Activated CD4-positive, alpha-beta T cell treated with anti-CD3 and anti-CD28 coated beads for 48 hours (primary cell): ENCODE data around the gene PLA2G6.

Experiments
- DNase-seq: peaks from one replicate; pipeline ENCODE4 v3.0.0-alpha.2; 2020

PLA2G6 gene

DNA sequence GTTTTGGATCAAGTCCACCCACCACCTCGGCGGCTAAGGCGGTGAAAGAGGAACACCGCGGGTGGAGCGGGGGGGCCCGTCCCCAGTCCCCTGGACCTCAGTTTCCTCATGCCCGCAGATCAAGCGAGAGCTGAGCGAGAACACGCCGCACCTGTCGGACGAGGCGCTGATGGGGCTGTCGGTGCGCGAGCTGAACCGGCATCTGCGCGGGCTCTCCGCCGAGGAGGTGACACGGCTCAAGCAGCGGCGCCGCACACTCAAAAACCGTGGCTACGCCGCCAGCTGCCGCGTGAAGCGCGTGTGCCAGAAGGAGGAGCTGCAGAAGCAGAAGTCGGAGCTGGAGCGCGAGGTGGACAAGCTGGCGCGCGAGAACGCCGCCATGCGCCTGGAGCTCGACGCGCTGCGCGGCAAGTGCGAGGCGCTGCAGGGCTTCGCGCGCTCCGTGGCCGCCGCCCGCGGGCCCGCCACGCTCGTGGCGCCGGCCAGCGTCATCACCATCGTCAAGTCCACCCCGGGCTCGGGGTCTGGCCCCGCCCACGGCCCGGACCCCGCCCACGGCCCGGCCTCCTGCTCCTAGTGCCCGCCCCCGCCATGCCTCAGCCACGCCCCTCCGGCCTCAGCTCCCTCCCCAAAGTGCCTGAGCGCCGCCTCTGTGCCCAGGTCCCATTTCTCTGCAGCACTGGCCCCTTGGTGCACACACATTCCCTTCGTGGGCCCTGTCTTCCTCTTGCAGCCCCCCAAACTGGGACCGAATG lies 32.8 kb upstream of the PLA2G6 start:
- peak; percentile 75 for DNase-seq

- DNase-seq: no peak
Measured at GRCh38 chr22:38213990-38214301, 32.3 kb upstream of the PLA2G6 start.

GRCh38 chr22:38213319-38213989 lies 31.8 kb upstream of the PLA2G6 start:
- DNase-seq: no peak

DNA sequence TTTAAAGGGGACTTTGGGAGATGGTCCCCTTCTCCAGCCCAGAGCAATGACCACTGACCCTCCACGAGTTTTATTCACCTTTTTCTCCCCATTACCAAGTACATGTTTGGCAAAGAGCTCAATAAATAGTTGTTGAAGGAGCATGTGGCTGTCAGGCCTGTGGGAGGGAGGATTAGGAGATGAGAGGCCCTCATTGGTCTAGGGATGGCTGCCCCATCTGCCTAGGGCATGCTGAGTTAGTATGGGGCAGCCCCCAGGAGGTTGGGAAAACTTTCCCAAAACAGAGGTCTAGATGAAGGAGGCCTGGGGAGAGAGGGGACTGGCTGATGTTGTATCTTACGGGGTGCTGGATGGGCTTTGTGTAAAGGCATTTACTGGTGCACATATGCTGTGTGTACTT lies 30.8 kb upstream of the PLA2G6 start:
- DNase-seq: no peak

GRCh38 chr22:38211556-38211955 lies 29.9 kb upstream of the PLA2G6 start:
- DNase-seq: no peak

- DNase-seq: no peak
Measured at GRCh38 chr22:38208551-38208968, 26.9 kb upstream of the PLA2G6 start.

DNA sequence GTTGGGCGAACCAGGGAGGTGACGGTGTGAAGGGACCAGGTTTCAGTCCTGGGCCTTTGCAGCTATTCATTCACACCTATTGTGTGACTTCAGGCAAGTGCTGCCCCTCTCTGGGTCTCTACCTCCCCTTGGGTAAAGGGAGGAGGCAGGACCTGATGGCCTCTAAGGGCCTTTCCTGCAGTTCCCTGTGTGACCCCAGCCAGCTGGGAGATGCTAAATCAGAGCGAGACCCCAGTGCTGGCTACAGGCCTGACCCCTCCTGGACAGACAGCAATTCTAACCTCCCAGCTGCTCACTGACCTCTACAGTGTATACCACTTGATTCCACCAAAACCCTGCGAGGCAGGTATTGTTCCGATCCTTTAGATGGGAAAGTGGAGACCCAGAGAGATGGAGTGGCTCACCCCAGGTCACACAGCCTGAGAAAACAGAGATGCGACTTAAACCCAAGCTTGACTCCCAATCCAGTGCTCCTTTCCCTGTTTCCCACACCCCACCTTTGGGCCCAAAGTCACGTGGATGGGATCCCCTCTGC lies 26.3 kb upstream of the PLA2G6 start:
- no peak for DNase-seq

- DNase-seq: no peak
Measured at GRCh38 chr22:38205261-38206128, 23.9 kb upstream of the PLA2G6 start.

- no peak for DNase-seq
Measured at GRCh38 chr22:38204784-38205183, 23.2 kb upstream of the PLA2G6 start.

DNA sequence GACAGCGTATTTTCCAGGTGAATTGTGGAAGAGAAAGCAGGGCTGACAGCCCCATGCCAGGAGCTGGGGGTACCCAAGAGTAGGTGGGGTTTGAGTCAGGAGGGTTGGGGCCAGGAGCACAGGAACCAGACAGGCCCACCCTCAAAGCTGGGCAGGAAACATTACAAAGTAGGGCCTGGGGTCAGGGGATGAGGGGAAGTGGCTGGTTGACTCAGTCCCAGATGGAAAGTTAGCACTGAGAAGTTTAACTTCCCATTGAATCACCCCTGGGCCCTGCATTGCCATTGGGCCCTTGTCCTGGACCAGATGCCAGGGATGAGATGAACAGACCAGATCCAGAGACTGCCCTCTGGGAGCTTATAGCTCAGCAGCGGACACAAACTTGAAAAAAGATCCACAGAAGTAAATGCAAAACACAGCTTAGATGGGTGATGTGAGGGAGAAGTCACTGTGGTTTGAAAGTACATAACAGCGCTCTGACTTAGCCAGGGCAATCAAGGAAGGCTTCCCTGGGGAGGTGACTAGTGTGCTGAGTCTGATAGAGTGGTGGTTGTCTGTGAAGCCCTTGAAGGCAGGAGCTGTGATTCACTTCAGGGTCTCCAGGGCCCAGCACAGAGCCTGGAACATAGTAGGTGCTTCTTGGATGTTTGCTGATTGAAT lies 22.4 kb upstream of the PLA2G6 start:
- no peak for DNase-seq

GRCh38 chr22:38203090-38203810 lies 21.6 kb upstream of the PLA2G6 start:
- peak; percentile 47 for DNase-seq

GRCh38 chr22:38202437-38203089 lies 20.9 kb upstream of the PLA2G6 start:
- DNase-seq: peak; percentile 73

- peak; percentile 94 for DNase-seq
Measured at GRCh38 chr22:38201711-38202436, 20.2 kb upstream of the PLA2G6 start, which contains the start of gene MAFF. Gene MAFF, plus strand, starts transcription at chr22:38201994. Its CDS starts 11,860 bp downstream, at chr22:38213854.

DNA sequence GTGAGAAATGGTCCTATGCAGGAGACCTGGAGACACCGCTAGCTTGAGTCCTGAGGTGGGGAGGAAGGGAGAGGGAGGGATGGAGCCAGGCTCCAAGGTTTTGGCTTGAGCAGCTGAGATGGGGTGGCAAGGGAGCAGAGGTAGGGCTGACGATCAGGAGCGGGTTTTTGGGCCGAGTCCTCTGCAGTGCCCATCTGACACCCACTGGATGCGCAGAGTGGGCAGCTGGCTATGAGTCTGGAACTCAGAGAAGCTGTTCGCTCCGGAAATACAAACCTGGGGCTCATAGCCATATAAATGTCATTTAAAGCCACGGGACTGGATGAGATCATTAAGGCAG lies 19.7 kb upstream of the PLA2G6 start:
- DNase-seq: no peak

DNA sequence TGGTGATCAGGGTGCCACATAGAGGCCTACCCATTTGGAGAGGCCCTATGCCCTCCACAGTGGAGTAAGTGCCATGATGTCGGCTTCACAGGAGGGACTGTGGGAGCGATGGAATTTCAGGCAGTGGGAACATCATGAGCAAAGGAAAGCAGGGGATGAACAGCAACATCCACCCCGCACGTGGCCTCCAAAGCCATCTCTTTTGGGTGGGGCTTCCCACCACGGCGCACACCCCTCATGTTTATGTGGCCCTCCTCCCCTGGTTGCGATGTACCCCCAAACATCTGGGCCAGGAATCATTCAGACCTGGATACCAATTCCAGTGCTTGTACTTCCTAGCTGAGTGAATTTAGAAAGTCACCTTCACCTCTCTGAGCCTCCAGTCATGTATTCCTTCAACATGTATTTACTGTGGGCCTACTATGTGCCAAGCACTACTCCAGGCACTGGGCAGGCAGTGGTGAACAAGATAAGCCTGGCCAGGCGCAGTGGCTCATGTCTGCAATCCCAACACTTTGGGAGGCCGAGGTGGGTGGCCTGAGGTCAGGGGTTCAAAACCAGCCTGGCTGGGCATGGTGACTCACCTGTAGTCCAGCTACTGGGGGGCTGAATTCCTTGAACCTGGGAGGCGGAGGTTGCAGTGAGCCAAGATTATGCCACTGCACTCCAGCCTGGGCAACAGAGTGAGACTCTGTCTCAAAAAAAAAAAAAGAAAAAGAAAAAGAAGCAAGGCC lies 18.4 kb upstream of the PLA2G6 start:
- no peak for DNase-seq

GRCh38 chr22:38196791-38197419 lies 15.3 kb upstream of the PLA2G6 start:
- DNase-seq: no peak

DNA sequence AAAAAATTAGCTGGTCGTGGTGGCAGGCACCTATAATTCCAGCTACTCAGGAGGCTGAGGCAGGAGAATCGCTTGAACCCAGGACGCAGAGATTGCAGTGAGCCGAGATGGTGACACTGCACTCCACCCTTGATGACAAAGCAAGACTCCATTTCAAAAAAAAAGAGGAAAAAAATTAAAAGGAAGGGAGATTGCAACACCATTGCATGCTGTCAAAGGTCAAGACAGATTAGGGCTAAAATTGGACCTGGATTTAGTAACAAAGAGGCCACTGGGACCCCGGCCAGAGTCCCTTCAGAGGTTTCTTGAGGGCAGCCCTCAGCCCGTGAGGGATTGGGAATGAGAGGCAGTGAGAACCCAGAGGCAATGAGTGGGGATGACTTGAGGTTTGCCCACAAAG lies 11.9 kb upstream of the PLA2G6 start:
- DNase-seq: no peak

- no peak for DNase-seq
Measured at GRCh38 chr22:38192475-38192863, 10.8 kb upstream of the PLA2G6 start.

- DNase-seq: no peak
Measured at GRCh38 chr22:38191731-38192474, 10.3 kb upstream of the PLA2G6 start.
